ENCODE measurements around the gene PAPOLB. TPM values are rescaled to one million over a fixed set of nuclear protein-coding genes. Genes with fewer than 3 reads are reported as not detected.

Gene PAPOLB
- polyA plus RNA-seq, 1 experiment = not detected

DNA sequence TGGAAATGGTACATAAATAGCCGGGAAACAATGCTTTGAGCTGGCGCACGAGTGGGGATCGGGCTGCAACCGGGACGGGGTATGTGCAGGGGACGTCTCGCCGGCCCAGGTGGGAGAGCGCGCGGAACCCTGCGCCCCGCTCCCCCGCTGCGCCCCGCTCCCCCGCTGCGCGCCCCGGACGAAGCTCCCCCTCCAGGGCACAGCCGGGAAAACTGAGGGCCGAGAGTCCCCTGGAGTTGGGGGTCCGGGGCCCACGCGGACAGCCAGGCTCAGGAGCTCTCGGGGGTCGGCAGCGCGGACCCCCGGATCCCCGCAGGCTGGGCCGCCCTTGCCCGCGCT lies 21.2 kb upstream of the PAPOLB start:
- POLR2A ChIA-PET = interaction anchor here (0.9 kb wide), 1 partner anchor 41 kb away, joined by 3 read pairs; no protein-coding TSS in a partner anchor
- H3K27me3 ChIP-seq (ENCODE audit: control insufficient read depth, insufficient read depth, low read length) = peaks cover 10% of the 10 kb centered on the region
- CTCF ChIA-PET = interaction anchor here (1.1 to 2.5 kb wide), 8 partner anchors 9 to 252 kb away, joined by 3 to 16 read pairs (median 4); no protein-coding TSS in a partner anchor

GRCh38 chr7:4882169-4883032 lies 20.6 kb upstream of the PAPOLB start:
- ChIA-PET CTCF (interaction anchor here (0.5 to 2.5 kb wide), 4 partner anchors 8 to 203 kb away, joined by 3 to 16 read pairs (median 5); no protein-coding TSS in a partner anchor), POLR2A (interaction anchor here (0.9 kb wide), 1 partner anchor 40 kb away, joined by 3 read pairs; no protein-coding TSS in a partner anchor)
- Histone ChIP-seq H3K27ac (ENCODE audit: low read depth, low read length) (peak overlapping the region; percentile 21), H3K27me3 (ENCODE audit: control insufficient read depth, insufficient read depth, low read length) (peaks cover 10% of the 10 kb centered on the region), H3K4me3 (ENCODE audit: low read depth, low read length) (peak overlapping the region; percentile 39), H3K9me3 (ENCODE audit: control insufficient read depth, insufficient read depth, low read length) (peaks cover 4% of the 10 kb centered on the region; the same call in 1 of the 2 replicates)
- no peak for TF ChIP-seq CTCF (IDR thresholded peaks at IDR 0.05; ENCODE audit: low read depth, low read length)
- no peak for DNase-seq (ENCODE audit: low read depth, low spot score)

More for the DNA sequence above, 21.2 kb upstream of the PAPOLB start:
- Histone ChIP-seq H3K9me3 (ENCODE audit: control insufficient read depth, insufficient read depth, low read length) (peaks cover 4% of the 10 kb centered on the region; the same call in 1 of the 2 replicates), H3K27ac (ENCODE audit: low read depth, low read length) (no peak overlapping the region), H3K4me3 (ENCODE audit: low read depth, low read length) (peak overlapping the region; percentile 41)
- TF ChIP-seq CTCF (IDR thresholded peaks at IDR 0.05; ENCODE audit: low read depth, low read length) = no peak
- DNase-seq (ENCODE audit: low read depth, low spot score) = no peak

- no peak for DNase-seq (ENCODE audit: low read depth, low spot score)
- CTCF ChIA-PET = interaction anchor here (1.6 kb wide), 1 partner anchor 51 kb away, joined by 5 read pairs; no protein-coding TSS in a partner anchor
- no peak overlapping the region for H3K4me3 ChIP-seq (ENCODE audit: low read depth, low read length)
- POLR2A ChIA-PET = interaction anchor here (0.7 kb wide), 1 partner anchor 96 kb away, joined by 12 read pairs; no protein-coding TSS in a partner anchor
- H3K27me3 ChIP-seq (ENCODE audit: control insufficient read depth, insufficient read depth, low read length) = peaks cover 10% of the 10 kb centered on the region
- H3K27ac ChIP-seq (ENCODE audit: low read depth, low read length) = no peak overlapping the region
- H3K9me3 ChIP-seq (ENCODE audit: control insufficient read depth, insufficient read depth, low read length) = peaks cover 4% of the 10 kb centered on the region; the same call in 1 of the 2 replicates
- TF ChIP-seq CTCF (IDR thresholded peaks at IDR 0.05; ENCODE audit: low read depth, low read length) = no peak
Measured at GRCh38 chr7:4880218-4880617, 18.4 kb upstream of the PAPOLB start.

DNA sequence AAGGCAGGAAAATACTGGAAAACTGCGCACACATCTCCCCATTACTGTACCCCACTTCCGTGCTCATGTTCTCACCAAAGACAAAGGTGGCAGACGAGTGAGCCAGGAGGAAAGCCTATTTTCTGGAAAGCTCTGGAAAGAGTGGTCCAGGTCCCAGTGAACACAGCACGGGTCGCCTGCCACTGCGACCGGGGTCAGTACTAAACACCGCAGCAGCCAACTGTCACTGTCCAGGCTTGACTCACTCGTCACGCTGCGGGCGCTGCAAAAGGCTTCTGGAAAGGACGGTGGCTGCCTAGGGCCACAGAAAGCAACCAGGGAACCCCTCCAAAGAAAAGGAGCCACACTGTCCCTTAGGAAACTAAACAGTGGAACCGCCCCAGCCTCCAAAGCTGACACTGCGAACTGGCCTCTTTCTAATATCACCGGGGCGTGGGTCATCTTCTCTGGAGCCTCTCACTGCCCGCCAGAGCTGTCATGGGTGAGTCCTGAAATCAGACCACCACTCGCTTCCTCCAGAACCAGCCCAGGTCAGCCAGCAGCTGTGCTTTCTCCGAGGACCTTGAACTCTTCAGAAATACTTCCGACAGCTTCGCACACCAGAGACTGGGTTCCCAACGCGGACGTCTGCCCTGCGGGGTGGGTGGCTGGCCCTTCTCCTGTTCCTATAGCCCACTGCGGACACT lies 17.7 kb upstream of the PAPOLB start:
- no peak overlapping the region for H3K27ac ChIP-seq (ENCODE audit: low read depth, low read length)
- TF ChIP-seq CTCF (IDR thresholded peaks at IDR 0.05; ENCODE audit: low read depth, low read length) = no peak
- CTCF ChIA-PET = no interaction called here

More for the DNA sequence above, 17.7 kb upstream of the PAPOLB start:
- POLR2A ChIA-PET = no interaction called here
- H3K27me3 ChIP-seq (ENCODE audit: control insufficient read depth, insufficient read depth, low read length) = peaks cover 10% of the 10 kb centered on the region
- H3K4me3 ChIP-seq (ENCODE audit: low read depth, low read length) = no peak overlapping the region
- DNase-seq (ENCODE audit: low read depth, low spot score) = no peak
- peaks cover 4% of the 10 kb centered on the region; the same call in 1 of the 2 replicates for H3K9me3 ChIP-seq (ENCODE audit: control insufficient read depth, insufficient read depth, low read length)

Data from AG04450 (cell line).